Activated naive CD4-positive, alpha-beta T cell treated with anti-CD3 and anti-CD28 coated beads, Interleukin-2, amount 10 ng/mL, durations not matched to agents 5 hours and 36 hours (primary cell): ENCODE results near the gene C14orf180. TPM values are rescaled to one million over a fixed set of nuclear protein-coding genes. Genes with fewer than 3 reads are reported as not detected.

ENCODE experiments used
- total RNA-seq, 2 experiments: library from RNA; stranded (reverse); gene quantifications; one replicate each; pipeline ENCODE4 v1.2.3, GENCODE V29; 2021

The C14orf180 gene
- total RNA-seq: not detected

DNA sequence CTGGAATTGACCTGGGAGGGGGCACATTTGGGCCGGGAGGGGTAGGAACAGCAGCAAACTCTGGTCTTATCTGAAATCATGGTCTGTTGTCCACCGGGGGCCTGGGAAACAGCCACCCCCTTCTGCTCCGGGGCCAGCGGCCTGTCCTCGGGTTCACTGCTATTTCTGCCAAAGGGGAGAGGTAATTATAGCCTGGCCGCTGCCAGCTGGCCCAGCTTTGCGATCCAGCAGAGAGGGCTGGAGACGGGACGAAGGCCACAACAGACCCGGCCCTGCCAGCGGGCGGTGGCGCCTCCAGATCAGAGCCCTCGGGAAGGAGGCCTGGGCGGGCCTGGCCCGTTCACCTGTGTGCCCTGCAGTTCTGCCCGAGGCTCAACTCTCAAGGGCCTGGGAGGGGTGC is at the start of gene C14orf180:
C14orf180 (plus strand) TSS at position 258 of the 400 bp plus-strand sequence. CDS start 6,667 bp downstream, outside the sequence.

GRCh38 chr14:104604458-104605449 is 25.2 kb downstream of the C14orf180 start, which contains the start of gene TMEM179:
Gene TMEM179, minus strand, starts transcription at chr14:104604772. Its CDS starts 31 bp downstream, at chr14:104604741.

Other genes with a start within 250 kb of the C14orf180 start
- not detected for gene TMEM179, start 25.0 kb downstream of the C14orf180 start, total RNA-seq
- 100 to 1,000 TPM; 208 to 216 TPM for gene INF2, start 109.9 kb downstream of the C14orf180 start, total RNA-seq
- under 1 TPM; 0.51 to 0.96 TPM for gene ADSS1, start 144.5 kb downstream of the C14orf180 start, total RNA-seq
- gene SIVA1, start 173.4 kb downstream of the C14orf180 start, total RNA-seq: 10 to 100 TPM; 76.5 to 84.2 TPM
- 100 to 1,000 TPM; 137 to 139 TPM for gene AKT1, start 216.0 kb downstream of the C14orf180 start, total RNA-seq
- 1 to 10 TPM; 5.1 to 5.6 TPM for gene ZBTB42, start 221.3 kb downstream of the C14orf180 start, total RNA-seq